ENCODE measurements around the gene S100A12. TPM values are rescaled to one million over a fixed set of nuclear protein-coding genes. Genes with fewer than 3 reads are reported as not detected.

The S100A12 gene
- total RNA-seq, 1 experiment from 2014 or later, result not detected

GRCh38 chr1:153324912-153325311 is 50.5 kb downstream of the S100A12 start:
- no peaks in the 10 kb centered on the region for H3K79me1 ChIP-seq (ENCODE audit: insufficient read depth, low read depth, low read length, poor library complexity, severe bottlenecking)

More at GRCh38 chr1:153324912-153325311, 50.5 kb downstream of the S100A12 start:
- Histone ChIP-seq H3K27ac (ENCODE audit: insufficient read length, low read depth, low read length) (no peak overlapping the region), H3K23me2 (ENCODE audit: insufficient read length, low read depth, low read length, poor library complexity, severe bottlenecking) (no peaks in the 10 kb centered on the region), H3K23ac (ENCODE audit: insufficient read length, low read depth, low read length) (no peak overlapping the region), H2AK5ac (ENCODE audit: insufficient read length, low read length) (no peak overlapping the region), H3K14ac (ENCODE audit: insufficient read depth, low read length) (no peak overlapping the region), H2BK20ac (ENCODE audit: low read depth, low read length, poor library complexity, severe bottlenecking) (no peak overlapping the region), H4K8ac (replicated peaks; ENCODE audit: insufficient read length, low read depth, low read length) (no peak overlapping the region), H3K4ac (ENCODE audit: low read depth, low read length) (no peak overlapping the region), H3K27me3 (ENCODE audit: insufficient read depth, low read length) (no peaks in the 10 kb centered on the region), H3K9me3 (ENCODE audit: control insufficient read depth, low read depth, low read length) (no peaks in the 10 kb centered on the region), H3K4me1 (ENCODE audit: insufficient read depth, low read length) (no peaks in the 10 kb centered on the region), H2BK5ac (ENCODE audit: insufficient read length, low read length) (no peak overlapping the region), H2BK12ac (ENCODE audit: insufficient read length, low read depth, low read length) (no peak overlapping the region), H2BK15ac (ENCODE audit: low read depth, low read length) (no peak overlapping the region), H3K9ac (ENCODE audit: extremely low read depth, insufficient read length, low read length) (no peak overlapping the region), H3K4me2 (ENCODE audit: insufficient read depth, insufficient read length, low read length) (no peak overlapping the region), H3T11ph (ENCODE audit: low read length) (no peak overlapping the region), H4K5ac (ENCODE audit: insufficient read length, low read depth, low read length) (no peak overlapping the region), H3K56ac (ENCODE audit: insufficient read length, low read depth, low read length) (no peak overlapping the region), H4K91ac (ENCODE audit: insufficient read length, low read depth, low read length) (no peak overlapping the region), H4K20me1 (ENCODE audit: control insufficient read depth, insufficient read depth, insufficient read length) (no peaks in the 10 kb centered on the region), H3K18ac (ENCODE audit: insufficient read length, low read depth, low read length) (no peak overlapping the region), H2AFZ (ENCODE audit: low read length) (no peak overlapping the region), H2BK120ac (ENCODE audit: low read depth, low read length, poor library complexity, severe bottlenecking) (no peak overlapping the region), H3K79me2 (ENCODE audit: insufficient read depth, low read length) (no peaks in the 10 kb centered on the region)
- Mint-ChIP-seq H3K9me3 (peaks cover 44 to 77% of the 10 kb centered on the region in 2 experiments), H3K36me3 (ENCODE audit: insufficient read depth in 1 of 3, low read depth in 3 of 3) (peaks cover 0 to 11% (median 1%) of the 10 kb centered on the region in 3 experiments; a peak in 3 of 7 replicates), H3K27me3 (ENCODE audit: low read depth) (no peaks in the 10 kb centered on the region), H3K4me3 (no peak overlapping the region), H3K27ac (no peak overlapping the region), H3K4me1 (no peaks in the 10 kb centered on the region)
- no peak for TF ChIP-seq CTCF (conservative IDR thresholded peaks at IDR 0.05)
- no peak for DNase-seq

Other genes starting within 250 kb of the S100A12 start
- not detected in 2 replicates for gene SPRR2G, start 224.7 kb downstream of the S100A12 start, total RNA-seq (2021)
- gene LELP1, start 172.2 kb downstream of the S100A12 start, total RNA-seq (2021), result not detected in 2 replicates
- gene PRR9, start 158.0 kb downstream of the S100A12 start, total RNA-seq (2021), result not detected in 2 replicates
- gene LORICRIN, start 115.9 kb downstream of the S100A12 start, total RNA-seq (2021), result not detected in 2 replicates
- not detected in 2 replicates for gene PGLYRP3, start 62.7 kb downstream of the S100A12 start, total RNA-seq (2021)
- gene PGLYRP4, start 26.8 kb downstream of the S100A12 start, total RNA-seq (2021), result not detected in 2 replicates
- gene S100A9, start 17.8 kb downstream of the S100A12 start, total RNA-seq (2021), result not detected in 2 replicates
- gene S100A8, start 15.5 kb upstream of the S100A12 start, total RNA-seq (2021), result not detected in 2 replicates
- gene S100A7A, start 40.9 kb upstream of the S100A12 start, total RNA-seq (2021), result not detected in 2 replicates
- gene S100A7, start 85.0 kb upstream of the S100A12 start, total RNA-seq (2021), result not detected in 2 replicates
- not detected in 2 replicates for gene S100A6, start 160.4 kb upstream of the S100A12 start, total RNA-seq (2021)
- not detected in 2 replicates for gene S100A5, start 165.3 kb upstream of the S100A12 start, total RNA-seq (2021)
- 9.0 and 9.3 TPM in 2 replicates for gene S100A4, start 170.2 kb upstream of the S100A12 start, total RNA-seq (2021)
- not detected in 2 replicates for gene S100A3, start 173.6 kb upstream of the S100A12 start, total RNA-seq (2021)
- gene S100A2, start 190.2 kb upstream of the S100A12 start, total RNA-seq (2021), result 0.57 and 0.92 TPM in 2 replicates
- 8.0 and 8.2 TPM in 2 replicates for gene S100A16, start 237.5 kb upstream of the S100A12 start, total RNA-seq (2021)
- gene S100A14, start 240.7 kb upstream of the S100A12 start, total RNA-seq (2021), result 0.63 and 0.66 TPM in 2 replicates

Measured in H9 (cell line).